CD4-positive, CD25-positive, alpha-beta regulatory T cell (primary cell): ENCODE results near the gene CPSF3. TPM values are rescaled to one million over a fixed set of nuclear protein-coding genes. Genes with fewer than 3 reads are reported as not detected.
"Not testable (repeated sequence)": the region's sequence is repeated elsewhere in the genome, so short reads cannot be mapped to it uniquely, and the experiment has no call there.

ENCODE experiments used
- ATAC-seq, 2 donors: fragments of 150-1000 bp; cut with Tn5 transposase; one replicate each; pipeline ENCODE4 v1.10.0; 2021; ENCODE audit warnings: low read depth in 2 of 2, moderate number of reproducible peaks in 2 of 2, moderate library complexity in 1 of 2
- DNase-seq, 3 donors: peaks; one replicate each; pipeline versions ENCODE4 v3.0.0 to v3.0.0-alpha.2; 2012 to 2022; ENCODE audit warnings: mixed read lengths in 1 of 3
- H3K27ac ChIP-seq: one replicate; pipeline ENCODE4 v1.7.0; 2013; ENCODE audit warnings: mild to moderate bottlenecking, low read length; ENCODE audit not compliant: insufficient read depth, poor library complexity, severe bottlenecking
- H3K27me3 ChIP-seq: one replicate; pipeline ENCODE4 v1.7.0; 2013; ENCODE audit warnings: low read length; ENCODE audit not compliant: control insufficient read depth, insufficient read depth
- H3K36me3 ChIP-seq: one replicate; pipeline ENCODE4 v1.7.0; 2013; ENCODE audit warnings: mild to moderate bottlenecking, low read length, moderate library complexity; ENCODE audit not compliant: control insufficient read depth, insufficient read depth
- H3K4me1 ChIP-seq: 2 replicates; pipeline ENCODE4 v1.7.0; 2013; ENCODE audit warnings: mild to moderate bottlenecking, low read length; ENCODE audit not compliant: insufficient read depth, control insufficient read depth, poor library complexity, severe bottlenecking
- H3K4me3 ChIP-seq: one replicate; pipeline ENCODE4 v1.7.0; 2013; ENCODE audit warnings: low read depth, mild to moderate bottlenecking, low read length, moderate library complexity
- H3K9me3 ChIP-seq, 2 experiments: 1 replicate in 1 of 2; 2 replicates in 1 of 2; pipeline ENCODE4 v1.7.0; 2013; ENCODE audit warnings: low read length in 2 of 2, mild to moderate bottlenecking in 1 of 2, moderate library complexity in 1 of 2; ENCODE audit not compliant: control insufficient read depth in 2 of 2
- H3K27ac Mint-ChIP-seq, 3 donors: one replicate each; pipeline ENCODE4 v1.8.0; 2020 to 2022; ENCODE audit warnings: mild to moderate bottlenecking in 3 of 3, mixed read lengths in 3 of 3, moderate library complexity in 2 of 3
- H3K27me3 Mint-ChIP-seq: one replicate; pipeline ENCODE4 v1.8.0; 2022; ENCODE audit warnings: mild to moderate bottlenecking, mixed read lengths
- H3K36me3 Mint-ChIP-seq: one replicate; pipeline ENCODE4 v1.8.0; 2020; ENCODE audit warnings: mixed read lengths
- H3K4me1 Mint-ChIP-seq, 4 donors: one replicate each; pipeline ENCODE4 v1.8.0; 2020 to 2022; ENCODE audit warnings: mixed read lengths in 4 of 4, mild to moderate bottlenecking in 1 of 4
- H3K4me3 Mint-ChIP-seq, 4 donors: one replicate each; pipeline ENCODE4 v1.8.0; 2020 to 2022; ENCODE audit warnings: mild to moderate bottlenecking in 4 of 4, mixed read lengths in 4 of 4, moderate library complexity in 3 of 4
- H3K9me3 Mint-ChIP-seq, 7 donors: one replicate each; pipeline ENCODE4 v1.8.0; 2020 to 2022; ENCODE audit warnings: mixed read lengths in 7 of 7, mild to moderate bottlenecking in 3 of 7, moderate library complexity in 2 of 7
- polyA plus RNA-seq, 4 donors: library from polyadenylated mRNA; unstranded; fragments of 300-500 nt; fragmentation: Illumina TruSeq; gene quantifications; one replicate each; pipeline ENCODE4 v1.2.3, GENCODE V29; 2021
- total RNA-seq: library from RNA; stranded (reverse); gene quantifications from one replicate; pipeline ENCODE4 v1.2.3, GENCODE V29; 2022

The CPSF3 gene
- total and polyA plus RNA-seq, 5 donors from 2014 or later = 23.1 to 37.8 (median 35.4) TPM

GRCh38 chr2:9390991-9391390 lies 32.5 kb upstream of the CPSF3 start:
- Histone ChIP-seq H3K9me3 (no peaks in the 10 kb centered on the region), H3K4me1 (no peaks in the 10 kb centered on the region), H3K4me3 (no peak overlapping the region), H3K36me3 (no peaks in the 10 kb centered on the region), H3K27ac (no peak overlapping the region), H3K27me3 (no peaks in the 10 kb centered on the region)
- H3K27ac Mint-ChIP-seq = no peak overlapping the region
- ATAC-seq (no peak), DNase-seq (no peak)
- H3K27me3 Mint-ChIP-seq = peaks cover 4% of the 10 kb centered on the region
- H3K4me3 Mint-ChIP-seq = no peak overlapping the region
- H3K4me1 Mint-ChIP-seq = peaks cover 0 to 5% (median 0%) of the 10 kb centered on the region in 4 donors
- H3K9me3 Mint-ChIP-seq = peaks cover 0 to 2% (median 0%) of the 10 kb centered on the region in 7 donors
- no peaks in the 10 kb centered on the region for H3K36me3 Mint-ChIP-seq

DNA sequence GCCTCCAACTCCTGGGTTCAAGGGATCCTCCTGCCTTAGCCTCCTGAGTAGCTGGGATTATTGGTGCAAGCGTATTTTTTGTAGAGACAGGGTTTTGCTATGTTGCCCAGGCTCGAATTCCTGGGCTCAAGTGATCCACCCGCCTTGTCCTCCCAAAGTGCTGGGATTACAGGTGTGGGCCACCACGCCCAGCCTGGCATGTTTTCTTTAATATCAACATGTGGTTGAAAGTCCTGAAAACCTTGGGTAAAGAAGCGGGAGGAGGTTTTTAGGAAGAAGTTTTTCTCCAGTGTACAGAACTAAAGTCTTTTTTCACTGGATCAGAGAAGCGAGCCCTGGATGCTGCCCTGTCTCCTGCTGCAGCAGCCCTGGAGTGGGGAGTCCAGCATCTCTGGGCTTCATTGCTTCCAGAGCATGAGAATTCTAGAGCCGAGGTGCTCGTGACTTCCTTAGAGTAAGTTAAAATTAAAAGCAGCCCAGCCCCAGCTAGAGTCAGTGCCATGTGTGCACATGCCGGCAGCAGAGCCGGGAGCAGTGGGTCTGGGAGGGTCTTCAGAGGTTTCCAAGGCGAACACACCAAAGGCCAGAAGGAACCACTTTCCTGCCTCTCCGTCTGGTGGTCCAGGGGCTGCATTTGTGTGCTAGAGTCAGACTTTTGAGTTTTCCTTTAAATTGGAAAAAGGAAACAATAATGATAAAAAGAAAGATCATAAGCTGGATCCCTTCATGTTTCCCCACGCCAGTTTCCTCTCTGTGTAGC lies 31.3 kb upstream of the CPSF3 start:
- H3K27ac ChIP-seq = no peak overlapping the region
- no peaks in the 10 kb centered on the region for H3K4me1 ChIP-seq
- H3K9me3 ChIP-seq = no peaks in the 10 kb centered on the region
- peaks cover 0 to 2% (median 0%) of the 10 kb centered on the region in 7 donors for H3K9me3 Mint-ChIP-seq
- H3K4me3 Mint-ChIP-seq = no peak overlapping the region
- DNase-seq (no peak), ATAC-seq (no peak)
- H3K27me3 Mint-ChIP-seq = peaks cover 4% of the 10 kb centered on the region
- H3K27me3 ChIP-seq = no peaks in the 10 kb centered on the region
- H3K36me3 Mint-ChIP-seq = no peaks in the 10 kb centered on the region
- no peak overlapping the region for H3K4me3 ChIP-seq
- H3K27ac Mint-ChIP-seq = no peak overlapping the region
- peaks cover 0 to 5% (median 0%) of the 10 kb centered on the region in 4 donors for H3K4me1 Mint-ChIP-seq
- no peaks in the 10 kb centered on the region for H3K36me3 ChIP-seq

- no peak overlapping the region for H3K4me3 ChIP-seq
- ATAC-seq = no peak
- H3K36me3 ChIP-seq = no peaks in the 10 kb centered on the region
- H3K27me3 Mint-ChIP-seq = peaks cover 4% of the 10 kb centered on the region
- no peaks in the 10 kb centered on the region for H3K36me3 Mint-ChIP-seq
- peaks cover 0 to 2% (median 0%) of the 10 kb centered on the region in 7 donors for H3K9me3 Mint-ChIP-seq
- H3K4me3 Mint-ChIP-seq = no peak overlapping the region
- no peak overlapping the region for H3K27ac ChIP-seq
- no peaks in the 10 kb centered on the region for H3K4me1 ChIP-seq
- H3K27me3 ChIP-seq = no peaks in the 10 kb centered on the region
- H3K4me1 Mint-ChIP-seq = peaks cover 0 to 5% (median 0%) of the 10 kb centered on the region in 4 donors
- DNase-seq = no peak
- H3K9me3 ChIP-seq = no peaks in the 10 kb centered on the region
- H3K27ac Mint-ChIP-seq = no peak overlapping the region
These were observed 30.3 kb upstream of the CPSF3 start for GRCh38 chr2:9392898-9393765.

- DNase-seq = no peak
- peaks cover 0 to 5% (median 0%) of the 10 kb centered on the region in 4 donors for H3K4me1 Mint-ChIP-seq
- Histone ChIP-seq H3K4me1 (no peaks in the 10 kb centered on the region), H3K9me3 (no peaks in the 10 kb centered on the region), H3K27ac (no peak overlapping the region), H3K27me3 (no peaks in the 10 kb centered on the region), H3K36me3 (no peaks in the 10 kb centered on the region), H3K4me3 (no peak overlapping the region)
- ATAC-seq = no peak
- peaks cover 0 to 2% (median 0%) of the 10 kb centered on the region in 7 donors for H3K9me3 Mint-ChIP-seq
- H3K27ac Mint-ChIP-seq = no peak overlapping the region
- no peaks in the 10 kb centered on the region for H3K36me3 Mint-ChIP-seq
- H3K4me3 Mint-ChIP-seq = no peak overlapping the region
- peaks cover 4% of the 10 kb centered on the region for H3K27me3 Mint-ChIP-seq
These were observed 28.6 kb upstream of the CPSF3 start for GRCh38 chr2:9394816-9395215.

DNA sequence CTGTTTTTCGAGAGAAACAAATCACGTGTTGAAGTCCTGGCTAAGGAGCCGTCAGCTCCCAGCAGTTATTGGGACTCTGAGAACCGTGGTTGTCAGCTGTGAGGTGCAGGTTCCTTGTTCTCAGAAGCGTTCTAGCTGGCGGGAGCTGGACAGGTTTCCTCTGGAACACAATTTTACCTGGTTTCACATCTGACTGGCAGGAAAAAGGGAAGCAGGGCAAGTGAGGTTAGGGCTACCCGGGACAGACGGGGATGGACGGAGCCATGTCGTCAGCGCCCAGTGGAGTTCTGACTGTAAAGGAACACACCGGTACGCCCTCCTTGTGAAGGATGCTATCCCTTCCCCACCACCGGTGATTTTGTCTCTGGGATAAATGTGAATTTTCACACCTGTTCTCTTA lies 26.3 kb upstream of the CPSF3 start:
- H3K4me1 Mint-ChIP-seq = peaks cover 0 to 10% (median 4%) of the 10 kb centered on the region in 4 donors
- Histone ChIP-seq H3K9me3 (no peaks in the 10 kb centered on the region), H3K36me3 (no peaks in the 10 kb centered on the region), H3K4me3 (no peak overlapping the region), H3K27ac (no peak overlapping the region), H3K4me1 (no peaks in the 10 kb centered on the region), H3K27me3 (no peaks in the 10 kb centered on the region)
- no peak for DNase-seq
- no peak overlapping the region for H3K27ac Mint-ChIP-seq
- no peaks in the 10 kb centered on the region for H3K36me3 Mint-ChIP-seq
- no peak overlapping the region for H3K4me3 Mint-ChIP-seq
- no peak for ATAC-seq
- peaks cover 8% of the 10 kb centered on the region for H3K27me3 Mint-ChIP-seq
- no peaks in the 10 kb centered on the region for H3K9me3 Mint-ChIP-seq

DNA sequence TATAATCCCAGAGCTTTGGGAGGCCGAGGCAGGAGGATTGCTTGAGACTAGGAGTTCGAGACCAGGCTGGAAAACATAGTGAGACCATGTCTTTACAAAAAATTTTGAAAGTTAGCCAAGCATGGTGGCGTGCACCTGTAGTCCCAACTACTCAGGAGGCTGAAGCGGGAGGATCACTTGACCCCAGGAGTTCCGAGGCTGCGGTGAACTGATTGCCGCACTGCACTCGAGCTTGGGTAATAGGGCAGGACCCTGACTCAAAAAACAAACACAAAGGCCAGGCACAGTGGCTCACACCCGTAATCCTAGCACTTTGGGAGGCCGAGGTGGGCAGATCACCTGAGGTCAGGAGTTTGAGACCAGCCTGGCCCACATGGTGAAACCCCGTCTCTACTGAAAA lies 25.2 kb upstream of the CPSF3 start:
- not testable (repeated sequence) for H3K27me3 ChIP-seq, H3K9me3 ChIP-seq, H3K4me3 ChIP-seq, ATAC-seq, DNase-seq, H3K9me3 Mint-ChIP-seq, H3K36me3 ChIP-seq, H3K27ac ChIP-seq, H3K27me3 Mint-ChIP-seq, H3K36me3 Mint-ChIP-seq, H3K4me3 Mint-ChIP-seq, H3K4me1 ChIP-seq
- H3K27ac Mint-ChIP-seq = peak overlapping the region in 1 of 3 donors; percentile 68
- peaks cover 0 to 10% (median 4%) of the 10 kb centered on the region in 4 donors for H3K4me1 Mint-ChIP-seq

- DNase-seq (no peak), ATAC-seq (no peak)
- H3K4me1 ChIP-seq = no peaks in the 10 kb centered on the region
- Mint-ChIP-seq H3K9me3 (no peaks in the 10 kb centered on the region), H3K36me3 (peaks cover 6% of the 10 kb centered on the region), H3K27ac (no peak overlapping the region), H3K27me3 (peaks cover 4% of the 10 kb centered on the region), H3K4me3 (no peak overlapping the region), H3K4me1 (peaks cover 0 to 10% (median 4%) of the 10 kb centered on the region in 4 donors)
- no peaks in the 10 kb centered on the region for H3K9me3 ChIP-seq
- no peak overlapping the region for H3K27ac ChIP-seq
- no peaks in the 10 kb centered on the region for H3K27me3 ChIP-seq
- H3K4me3 ChIP-seq = no peak overlapping the region
- H3K36me3 ChIP-seq = no peaks in the 10 kb centered on the region
These were observed 24.3 kb upstream of the CPSF3 start for GRCh38 chr2:9398881-9399780.
